Activated T-cell treated with anti-CD3 and anti-CD28 coated beads, Interleukin-2, amount 50 U/mL, for 48 hours (primary cell): ENCODE data around the gene ATRNL1.
"Not testable (repeated sequence)": the region's sequence is repeated elsewhere in the genome, so short reads cannot be mapped to it uniquely, and the experiment has no call there.

Source experiments
- DNase-seq, 2 experiments: peaks; one replicate each; pipeline ENCODE4 v3.0.0-alpha.2; 2020

The ATRNL1 gene

DNA sequence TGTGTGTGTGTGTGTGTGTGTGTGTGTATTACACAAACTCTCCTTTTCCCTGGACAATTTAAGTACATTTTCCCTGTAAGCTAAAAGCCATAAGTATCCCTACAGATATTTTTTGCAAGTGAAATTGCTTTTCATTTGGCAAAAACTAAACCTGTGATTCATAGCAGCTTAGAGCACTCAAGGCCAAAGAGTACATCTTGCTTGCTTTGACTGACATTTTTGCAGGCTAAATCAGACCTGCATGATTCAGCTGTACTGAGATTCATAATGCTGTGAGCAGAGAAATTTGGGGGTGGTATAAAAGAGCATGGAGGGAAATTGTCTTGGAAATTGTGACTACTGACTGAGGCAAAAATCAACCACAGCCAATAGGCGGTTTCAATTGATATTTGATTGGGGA, 679.4 kb downstream of the ATRNL1 start:
- DNase-seq = no peak

GRCh38 chr10:115773832-115774231, 680.7 kb downstream of the ATRNL1 start:
- no peak for DNase-seq

GRCh38 chr10:115774721-115775120, 681.6 kb downstream of the ATRNL1 start:
- DNase-seq = no peak

GRCh38 chr10:115777646-115778045, 684.5 kb downstream of the ATRNL1 start:
- no peak for DNase-seq

- DNase-seq = no peak
Measured at GRCh38 chr10:115790220-115790619, 697.1 kb downstream of the ATRNL1 start.

DNA sequence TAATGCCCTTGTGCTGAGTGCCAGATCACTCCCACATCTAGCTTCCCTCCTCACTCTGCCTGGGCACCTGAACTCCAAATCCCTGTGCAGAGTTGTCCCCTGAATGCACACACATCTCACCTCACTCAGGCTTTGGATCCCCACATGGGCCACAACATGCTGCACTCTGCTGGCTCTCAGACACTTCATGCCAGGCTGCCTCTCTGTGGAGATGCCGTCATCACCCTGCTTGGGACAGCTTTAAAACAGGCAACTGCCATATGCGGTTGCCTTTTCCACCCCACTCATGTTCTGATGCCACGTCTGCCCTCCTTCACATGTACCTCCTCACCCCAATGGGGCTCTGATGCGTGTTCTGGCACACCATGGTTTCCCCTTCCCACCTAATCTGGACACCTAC, 702.8 kb downstream of the ATRNL1 start:
- no peak for DNase-seq

DNA sequence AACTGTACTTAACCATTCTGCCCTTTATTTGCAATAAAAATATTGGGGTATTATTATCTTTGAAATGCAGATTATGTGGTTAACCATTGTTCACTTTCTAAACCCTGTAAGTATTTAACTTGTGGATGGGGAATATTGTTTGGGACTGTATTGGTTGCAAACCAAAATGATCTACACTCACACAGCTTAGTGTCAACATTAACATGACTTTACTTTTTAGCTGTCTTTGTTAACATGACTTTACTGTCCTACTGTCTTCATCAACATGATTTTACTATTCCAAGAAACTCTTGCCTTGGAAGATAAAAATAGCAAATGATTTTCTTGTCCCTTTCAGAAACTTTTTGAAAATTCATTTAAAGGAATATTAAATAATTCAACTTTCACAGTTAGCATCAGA, 708.3 kb downstream of the ATRNL1 start:
- DNase-seq = no peak

- DNase-seq = no peak
Measured at GRCh38 chr10:115801992-115802391, 708.8 kb downstream of the ATRNL1 start.

- DNase-seq = no peak
Measured at GRCh38 chr10:115802911-115803310, 709.7 kb downstream of the ATRNL1 start.

GRCh38 chr10:115814542-115814941, 721.4 kb downstream of the ATRNL1 start:
- DNase-seq = no peak

GRCh38 chr10:115818012-115818411, 724.8 kb downstream of the ATRNL1 start:
- DNase-seq = no peak

GRCh38 chr10:115826396-115826795, 733.2 kb downstream of the ATRNL1 start:
- no peak for DNase-seq

DNA sequence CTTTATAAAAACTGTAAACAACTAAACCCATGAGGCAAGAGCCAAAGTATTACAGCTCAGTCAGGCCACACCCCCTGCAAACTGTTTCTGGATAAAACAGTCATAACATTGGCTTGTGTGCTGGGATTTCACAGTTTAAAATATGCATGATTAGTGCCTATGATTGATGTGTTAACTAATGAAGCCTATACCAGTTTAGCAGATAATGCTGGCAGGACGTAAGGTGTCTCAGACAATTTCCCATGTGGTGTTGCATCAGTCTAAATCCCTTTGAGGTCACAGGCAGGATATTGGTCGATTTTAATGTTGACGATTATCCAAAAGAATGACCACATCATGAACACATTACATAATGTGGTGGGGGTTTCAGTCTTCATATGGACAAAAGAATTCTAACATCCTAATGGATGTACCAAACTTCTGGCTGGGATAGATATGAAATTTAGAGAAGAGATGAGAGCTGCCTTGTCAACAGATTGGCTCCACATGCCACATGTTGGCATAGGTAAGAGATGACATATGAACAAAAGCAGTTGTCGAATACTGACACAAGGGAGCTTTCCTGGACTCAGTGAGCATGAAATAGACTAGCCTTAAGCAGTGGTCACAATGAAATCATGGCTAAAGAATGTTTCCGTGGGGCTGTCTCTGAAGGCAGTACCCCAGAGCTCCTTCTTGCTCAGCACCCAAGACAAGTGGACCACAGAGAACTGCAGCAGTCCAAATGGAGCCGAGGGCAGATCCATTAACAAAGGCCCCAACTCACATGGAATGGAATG, 734.3 kb downstream of the ATRNL1 start:
- no peak for DNase-seq

GRCh38 chr10:115828182-115828581, 735.0 kb downstream of the ATRNL1 start:
- not testable (repeated sequence) for DNase-seq

GRCh38 chr10:115829521-115830205, 736.5 kb downstream of the ATRNL1 start:
- DNase-seq = no peak

GRCh38 chr10:115830265-115830970, 737.3 kb downstream of the ATRNL1 start:
- DNase-seq = no peak

- DNase-seq = no peak
Measured at GRCh38 chr10:115831016-115831415, 737.9 kb downstream of the ATRNL1 start.

DNA sequence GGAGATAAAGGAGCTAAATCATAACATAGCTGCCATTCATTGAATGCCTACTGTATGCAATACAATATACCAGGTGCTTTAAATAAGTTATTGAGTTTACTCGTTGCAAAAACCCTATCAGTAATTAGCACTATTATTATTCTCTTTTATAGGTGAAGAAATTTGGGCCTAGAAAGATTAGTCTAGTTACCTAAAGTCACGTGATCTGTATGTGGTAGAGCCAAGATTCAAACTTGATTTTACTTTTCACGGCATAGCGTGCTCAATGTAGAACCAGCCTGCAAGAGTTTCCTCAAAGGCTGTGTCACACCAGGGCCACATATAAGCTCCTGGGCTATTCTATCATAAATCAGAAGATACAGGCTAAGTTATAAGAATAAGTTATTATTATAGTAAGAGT, 740.0 kb downstream of the ATRNL1 start:
- DNase-seq = no peak

DNA sequence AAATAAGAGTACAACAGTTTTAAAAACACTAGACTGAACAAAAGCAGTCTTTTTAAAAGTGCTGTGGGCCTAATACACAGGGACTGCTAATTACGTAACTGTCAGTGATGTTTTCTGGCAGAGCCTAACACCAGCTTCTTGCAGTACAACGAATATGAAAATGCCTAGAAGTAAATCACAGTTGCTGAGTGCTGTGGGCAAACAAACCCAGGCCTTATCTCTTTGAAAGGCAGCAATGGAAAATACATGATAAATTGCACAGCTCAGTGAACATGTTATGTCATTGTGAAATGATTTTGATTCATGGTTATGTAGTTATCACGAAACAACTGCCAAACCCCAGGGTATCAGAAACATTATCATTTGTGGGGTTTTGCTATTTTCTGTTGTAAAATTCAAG, 751.4 kb downstream of the ATRNL1 start:
- DNase-seq = no peak

DNA sequence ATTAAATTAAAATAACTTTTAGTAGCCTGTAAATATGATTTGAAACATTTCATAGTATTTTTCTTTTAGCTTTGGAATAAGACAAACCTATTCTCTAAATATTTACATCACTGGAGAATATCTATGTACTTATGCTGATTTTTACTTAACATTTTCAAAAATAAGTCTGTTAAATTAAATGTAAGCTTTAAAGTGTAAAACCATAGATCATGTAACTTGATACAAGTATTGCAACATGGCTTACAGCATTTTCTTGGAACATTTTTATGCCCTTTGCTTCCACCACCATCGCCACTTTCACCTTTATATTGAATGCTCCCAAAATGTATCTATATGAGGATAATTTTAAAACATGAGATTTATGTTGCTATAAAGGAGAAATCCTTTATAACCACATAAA, 752.8 kb downstream of the ATRNL1 start:
- DNase-seq = no peak

GRCh38 chr10:115846528-115846927, 753.4 kb downstream of the ATRNL1 start:
- DNase-seq = no peak

DNA sequence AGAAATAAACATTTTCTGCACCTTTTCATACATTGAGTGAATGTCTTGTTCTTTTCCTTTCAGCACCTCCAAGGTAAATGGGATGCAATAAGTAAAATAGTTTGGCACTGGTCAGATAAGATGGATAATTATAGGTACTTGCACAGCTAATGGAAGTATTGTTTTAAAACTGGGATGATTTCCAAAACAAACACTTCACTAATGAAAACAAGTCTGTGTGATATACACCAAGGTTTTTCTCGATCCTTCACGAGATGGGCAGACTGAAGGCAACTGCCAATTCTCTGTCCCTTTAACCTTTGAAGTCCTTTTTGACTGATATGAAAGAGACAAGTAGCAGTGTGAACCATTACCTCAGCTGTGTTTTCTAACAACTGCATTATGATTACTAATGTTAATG, 756.0 kb downstream of the ATRNL1 start:
- DNase-seq = no peak

DNA sequence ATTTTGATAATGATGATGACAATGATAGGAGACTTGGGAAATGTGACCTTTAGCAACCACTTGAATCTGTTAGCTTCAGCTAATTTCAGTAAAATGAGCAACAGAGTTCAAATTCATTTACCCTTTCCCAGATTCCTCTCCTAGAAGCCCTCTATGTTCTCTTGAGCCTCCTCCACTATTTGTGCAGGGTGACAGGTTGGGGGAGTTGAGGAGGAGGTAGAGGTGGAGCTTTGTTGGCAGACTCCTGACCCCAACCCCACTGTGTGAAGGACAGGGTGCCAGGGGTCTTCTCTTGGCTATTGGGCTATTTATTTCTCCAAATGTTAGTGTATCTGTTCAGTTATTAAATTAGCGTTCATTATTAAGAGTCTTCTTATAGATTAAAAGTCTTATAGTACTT, 757.5 kb downstream of the ATRNL1 start:
- no peak for DNase-seq

GRCh38 chr10:115851695-115852094, 758.5 kb downstream of the ATRNL1 start:
- DNase-seq = no peak
